HEK293T (cell line): ENCODE measurements around the gene OLFM1.

Source experiments
- ARNT ChIP-seq: fragments of 450-650 bp; IDR thresholded peaks from 2 replicates; pipeline ENCODE4 v1.6.1; 2017; ENCODE audit warnings: mild to moderate bottlenecking
- BHLHE40 ChIP-seq: fragments of 450-650 bp; IDR thresholded peaks from 2 replicates; pipeline ENCODE4 v1.6.1; 2016; ENCODE audit warnings: mild to moderate bottlenecking, moderate library complexity, borderline replicate concordance
- CTBP1 ChIP-seq: fragments of 450-650 bp; IDR thresholded peaks from 2 replicates; pipeline ENCODE4 v1.6.1; 2016; ENCODE audit warnings: borderline replicate concordance
- ELF4 ChIP-seq: fragments of 450-650 bp; IDR thresholded peaks from 2 replicates; pipeline ENCODE4 v1.6.1; 2017; ENCODE audit warnings: antibody characterized with exemption
- FOXA1 ChIP-seq: fragments of 450-650 bp; IDR thresholded peaks from 2 replicates; pipeline ENCODE4 v1.6.1; 2016; ENCODE audit warnings: mild to moderate bottlenecking
- FOXK2 ChIP-seq: fragments of 450-650 bp; IDR thresholded peaks from 2 replicates; pipeline ENCODE4 v1.6.1; 2016; ENCODE audit warnings: mild to moderate bottlenecking
- FOXM1 ChIP-seq: fragments of 450-650 bp; IDR thresholded peaks from 2 replicates; pipeline ENCODE4 v1.6.1; 2017; ENCODE audit warnings: mild to moderate bottlenecking, borderline replicate concordance
- HDGF ChIP-seq: fragments of 450-650 bp; IDR thresholded peaks from 2 replicates; pipeline ENCODE4 v1.6.1; 2017; ENCODE audit warnings: antibody characterized with exemption, borderline replicate concordance
- L3MBTL2 ChIP-seq: fragments of 450-650 bp; conservative IDR thresholded peaks from 2 replicates; pipeline ENCODE4 v1.6.1; 2016; ENCODE audit warnings: mild to moderate bottlenecking
- NFRKB ChIP-seq: fragments of 450-650 bp; IDR thresholded peaks from 2 replicates; pipeline ENCODE4 v1.6.1; 2016; ENCODE audit warnings: mild to moderate bottlenecking, moderate library complexity
- SP1 ChIP-seq: fragments of 450-650 bp; IDR thresholded peaks from 2 replicates; pipeline ENCODE4 v1.6.1; 2017
- SUZ12 ChIP-seq: fragments of 450-650 bp; IDR thresholded peaks from 2 replicates; pipeline ENCODE4 v1.6.1; 2016; ENCODE audit warnings: mild to moderate bottlenecking
- TARDBP ChIP-seq: fragments of 450-650 bp; IDR thresholded peaks from 2 replicates; pipeline ENCODE4 v1.6.1; 2016
- ZNF384 ChIP-seq: fragments of 450-650 bp; IDR thresholded peaks from 2 replicates; pipeline ENCODE4 v1.6.1; 2016

GRCh38 chr9:135040892-135041291 lies 46.6 kb upstream of the OLFM1 start:
- TF ChIP-seq HDGF (no peak), FOXM1 (no peak), SP1 (no peak), ELF4 (no peak), NFRKB (no peak), FOXK2 (no peak), L3MBTL2 (no peak), FOXA1 (no peak), BHLHE40 (no peak), ZNF384 (no peak), ARNT (no peak), TARDBP (no peak), SUZ12 (no peak), CTBP1 (no peak)
